Measurements from ENCODE around the gene SOX14.

SOX14 gene

GRCh38 chr3:137762674-137763593 lies 1.2 kb upstream of the SOX14 start:
- DNase-seq (no peak), ATAC-seq (ENCODE audit: insufficient read depth, low read depth) (no peak)
- Histone ChIP-seq H3K9me3 (ENCODE audit: insufficient read depth, low read length, severe bottlenecking) (no peaks in the 10 kb centered on the region), H3K4me2 (ENCODE audit: insufficient read depth, low read length) (no peak overlapping the region), H3K4me1 (ENCODE audit: insufficient read depth, low read length) (no peaks in the 10 kb centered on the region), H3K36me3 (ENCODE audit: insufficient read depth, low read length) (no peaks in the 10 kb centered on the region), H3K4me3 (ENCODE audit: low read depth in 1 of 2, low read length in 2 of 2) (no peak overlapping the region), H2AFZ (ENCODE audit: low read depth, low read length) (no peak overlapping the region), H3K27me3 (ENCODE audit: insufficient read depth, low read length, poor library complexity) (peaks cover 15% of the 10 kb centered on the region), H4K20me1 (ENCODE audit: insufficient read depth, low read length) (no peaks in the 10 kb centered on the region), H3K9ac (ENCODE audit: low read depth, low read length) (no peak overlapping the region), H3K27ac (ENCODE audit: low read length) (no peak overlapping the region), H3K79me2 (ENCODE audit: insufficient read depth, low read length) (no peaks in the 10 kb centered on the region)
- no peak for TF ChIP-seq CTCF (IDR thresholded peaks at IDR 0.05; ENCODE audit: borderline replicate concordance, extremely low read depth, low read length, poor library complexity, severe bottlenecking)
- TF ChIP-seq EZH2 (IDR thresholded peaks at IDR 0.05; ENCODE audit: borderline replicate concordance, low read depth, low read length, severe bottlenecking) = no peak

GRCh38 chr3:137763594-137763938 lies 549 bp upstream of the SOX14 start:
- H3K27me3 ChIP-seq (ENCODE audit: insufficient read depth, low read length, poor library complexity) = peaks cover 15% of the 10 kb centered on the region
- H3K79me2 ChIP-seq (ENCODE audit: insufficient read depth, low read length) = no peaks in the 10 kb centered on the region
- H3K36me3 ChIP-seq (ENCODE audit: insufficient read depth, low read length) = no peaks in the 10 kb centered on the region
- H3K9me3 ChIP-seq (ENCODE audit: insufficient read depth, low read length, severe bottlenecking) = no peaks in the 10 kb centered on the region
- no peak overlapping the region for H3K27ac ChIP-seq (ENCODE audit: low read length)
- H4K20me1 ChIP-seq (ENCODE audit: insufficient read depth, low read length) = no peaks in the 10 kb centered on the region
- H3K4me3 ChIP-seq (ENCODE audit: low read depth in 1 of 2, low read length in 2 of 2) = no peak overlapping the region
- no peak overlapping the region for H3K9ac ChIP-seq (ENCODE audit: low read depth, low read length)
- H2AFZ ChIP-seq (ENCODE audit: low read depth, low read length) = no peak overlapping the region
- DNase-seq (no peak), ATAC-seq (ENCODE audit: insufficient read depth, low read depth) (no peak)
- TF ChIP-seq CTCF (IDR thresholded peaks at IDR 0.05; ENCODE audit: borderline replicate concordance, extremely low read depth, low read length, poor library complexity, severe bottlenecking) (no peak), EZH2 (IDR thresholded peaks at IDR 0.05; ENCODE audit: borderline replicate concordance, low read depth, low read length, severe bottlenecking) (no peak)
- H3K4me1 ChIP-seq (ENCODE audit: insufficient read depth, low read length) = no peaks in the 10 kb centered on the region
- H3K4me2 ChIP-seq (ENCODE audit: insufficient read depth, low read length) = no peak overlapping the region

GRCh38 chr3:137764563-137765309 lies 621 bp downstream of the SOX14 start:
- Histone ChIP-seq H3K36me3 (ENCODE audit: insufficient read depth, low read length) (no peaks in the 10 kb centered on the region), H3K79me2 (ENCODE audit: insufficient read depth, low read length) (no peaks in the 10 kb centered on the region), H3K27ac (ENCODE audit: low read length) (no peak overlapping the region), H4K20me1 (ENCODE audit: insufficient read depth, low read length) (no peaks in the 10 kb centered on the region), H2AFZ (ENCODE audit: low read depth, low read length) (no peak overlapping the region), H3K9me3 (ENCODE audit: insufficient read depth, low read length, severe bottlenecking) (no peaks in the 10 kb centered on the region), H3K4me1 (ENCODE audit: insufficient read depth, low read length) (no peaks in the 10 kb centered on the region), H3K27me3 (ENCODE audit: insufficient read depth, low read length, poor library complexity) (peaks cover 15% of the 10 kb centered on the region), H3K4me2 (ENCODE audit: insufficient read depth, low read length) (no peak overlapping the region), H3K9ac (ENCODE audit: low read depth, low read length) (no peak overlapping the region), H3K4me3 (ENCODE audit: low read depth in 1 of 2, low read length in 2 of 2) (no peak overlapping the region)
- no peak for TF ChIP-seq CTCF (IDR thresholded peaks at IDR 0.05; ENCODE audit: borderline replicate concordance, extremely low read depth, low read length, poor library complexity, severe bottlenecking)
- no peak for TF ChIP-seq EZH2 (IDR thresholded peaks at IDR 0.05; ENCODE audit: borderline replicate concordance, low read depth, low read length, severe bottlenecking)
- DNase-seq (no peak), ATAC-seq (ENCODE audit: insufficient read depth, low read depth) (no peak)
